HG02970 (cell line): Measurements from ENCODE around the gene TSPAN32.
"Not testable (repeated sequence)": the region's sequence is repeated elsewhere in the genome, so short reads cannot be mapped to it uniquely, and the experiment has no call there.

Source experiments
- ATAC-seq: cut with Tn5 transposase; IDR thresholded peaks from one replicate; pipeline ENCODE4 v1.9.1; 2021; ENCODE audit warnings: mild to moderate bottlenecking, moderate library complexity, moderate number of reproducible peaks; ENCODE audit not compliant: unreplicated experiment, low FRiP score

Gene TSPAN32

GRCh38 chr11:2360081-2360642 is 58.3 kb downstream of the TSPAN32 start:
- no peak for ATAC-seq

- ATAC-seq: no peak
These were observed 59.8 kb downstream of the TSPAN32 start for GRCh38 chr11:2361565-2361964.

GRCh38 chr11:2362414-2362813 is 60.6 kb downstream of the TSPAN32 start:
- no peak for ATAC-seq

GRCh38 chr11:2363130-2363529 is 61.3 kb downstream of the TSPAN32 start:
- no peak for ATAC-seq

GRCh38 chr11:2363577-2364370 is 62.0 kb downstream of the TSPAN32 start:
- ATAC-seq: no peak

GRCh38 chr11:2364386-2364785 is 62.6 kb downstream of the TSPAN32 start:
- ATAC-seq: not testable (repeated sequence)

GRCh38 chr11:2365571-2366210 is 63.9 kb downstream of the TSPAN32 start:
- ATAC-seq: no peak

GRCh38 chr11:2366276-2366675 is 64.5 kb downstream of the TSPAN32 start:
- ATAC-seq: no peak

- no peak for ATAC-seq
These were observed 64.9 kb downstream of the TSPAN32 start for GRCh38 chr11:2366733-2367132.

- ATAC-seq: no peak
These were observed 65.7 kb downstream of the TSPAN32 start for GRCh38 chr11:2367266-2368160.
